Epithelial cell of proximal tubule (primary cell): ENCODE measurements around the gene KCNF1. TPM values are rescaled to one million over a fixed set of nuclear protein-coding genes. Genes with fewer than 3 reads are reported as not detected.

Experiments used
- DNase-seq: peaks from one replicate; pipeline ENCODE4 v3.0.0-alpha.2; 2011; ENCODE audit warnings: low read depth
- H3K4me3 ChIP-seq: 2 replicates; pipeline ENCODE4 v1.5.1; 2011; ENCODE audit warnings: low read depth, mild to moderate bottlenecking, low read length
- CTCF ChIP-seq: conservative IDR thresholded peaks from 2 replicates; pipeline ENCODE4 v1.5.1; 2012; ENCODE audit warnings: low read depth, mild to moderate bottlenecking, low read length
- total RNA-seq: library from RNA; depleted of rRNA; stranded (reverse); fragments of >200 nt; gene quantifications from 2 replicates; pipeline ENCODE4 v1.2.3, GENCODE V29; 2015

The KCNF1 gene
- total RNA-seq, 1 donor from 2014 or later = 1.3 TPM

- H3K4me3 ChIP-seq = no peak overlapping the region
- no peak for TF ChIP-seq CTCF
- DNase-seq = no peak
Measured at GRCh38 chr2:10961490-10961875, 49.7 kb downstream of the KCNF1 start.

GRCh38 chr2:10962004-10962403 lies 50.3 kb downstream of the KCNF1 start:
- DNase-seq = no peak
- TF ChIP-seq CTCF = no peak

GRCh38 chr2:10963155-10963554 lies 51.4 kb downstream of the KCNF1 start:
- no peak for DNase-seq
- TF ChIP-seq CTCF = no peak

More at GRCh38 chr2:10962004-10962403, 50.3 kb downstream of the KCNF1 start:
- no peak overlapping the region for H3K4me3 ChIP-seq

More at GRCh38 chr2:10963155-10963554, 51.4 kb downstream of the KCNF1 start:
- H3K4me3 ChIP-seq = no peak overlapping the region

Other genes with a start within 250 kb of the KCNF1 start
- 28.4 and 35.7 TPM in 2 replicates for gene NOL10, start 222.0 kb upstream of the KCNF1 start, total RNA-seq
- not detected in 2 replicates for gene ATP6V1C2, start 190.3 kb upstream of the KCNF1 start, total RNA-seq
- gene PDIA6, start 99.1 kb upstream of the KCNF1 start, total RNA-seq = 400 and 406 TPM in 2 replicates
- 19.4 and 58.2 TPM in 2 replicates for gene SLC66A3, start 243.5 kb downstream of the KCNF1 start, total RNA-seq